Fibroblast of skin of left quadriceps (primary cell): ENCODE measurements around the gene PARD3B.
"Not testable (repeated sequence)": the region's sequence is repeated elsewhere in the genome, so short reads cannot be mapped to it uniquely, and the experiment has no call there.

Experiments used
- DNase-seq, 2 experiments: peaks; one replicate each; pipeline ENCODE4 v3.0.0-alpha.2; 2013; ENCODE audit warnings: low read depth in 2 of 2

Gene PARD3B

GRCh38 chr2:205188239-205189138 is 643.2 kb downstream of the PARD3B start:
- DNase-seq = peak; percentile 81 to 83

- no peak for DNase-seq
Observed at GRCh38 chr2:205189301-205189700, 644.0 kb downstream of the PARD3B start.

GRCh38 chr2:205190528-205190927 is 645.3 kb downstream of the PARD3B start:
- DNase-seq = no peak

GRCh38 chr2:205193125-205193835 is 648.0 kb downstream of the PARD3B start:
- no peak for DNase-seq

GRCh38 chr2:205193836-205194228 is 648.6 kb downstream of the PARD3B start:
- DNase-seq = no peak

- DNase-seq = no peak
Observed at GRCh38 chr2:205197468-205198139, 652.3 kb downstream of the PARD3B start.

GRCh38 chr2:205198140-205198525 is 652.9 kb downstream of the PARD3B start:
- peak; percentile 67 to 73 for DNase-seq

GRCh38 chr2:205199165-205199850 is 654.0 kb downstream of the PARD3B start:
- no peak for DNase-seq

- DNase-seq = no peak
Observed at GRCh38 chr2:205210494-205210893, 665.2 kb downstream of the PARD3B start.

GRCh38 chr2:205212357-205212756 is 667.1 kb downstream of the PARD3B start:
- no peak for DNase-seq

- DNase-seq = no peak
Observed at GRCh38 chr2:205216092-205216491, 670.8 kb downstream of the PARD3B start.

- DNase-seq = no peak
Observed at GRCh38 chr2:205216580-205216979, 671.3 kb downstream of the PARD3B start.

- no peak for DNase-seq
Observed at GRCh38 chr2:205217004-205217403, 671.7 kb downstream of the PARD3B start.

- peak; percentile 20 to 22 for DNase-seq
Observed at GRCh38 chr2:205218056-205218455, 672.8 kb downstream of the PARD3B start.

- not testable (repeated sequence) for DNase-seq
Observed at GRCh38 chr2:205218816-205219215, 673.5 kb downstream of the PARD3B start.

GRCh38 chr2:205220559-205220958 is 675.3 kb downstream of the PARD3B start:
- DNase-seq = no peak

GRCh38 chr2:205232086-205232485 is 686.8 kb downstream of the PARD3B start:
- DNase-seq = no peak

GRCh38 chr2:205235434-205235833 is 690.2 kb downstream of the PARD3B start:
- no peak for DNase-seq

GRCh38 chr2:205237524-205237923 is 692.2 kb downstream of the PARD3B start:
- DNase-seq = no peak

- no peak for DNase-seq
Observed at GRCh38 chr2:205245001-205245400, 699.7 kb downstream of the PARD3B start.

GRCh38 chr2:205245652-205246051 is 700.4 kb downstream of the PARD3B start:
- peak; percentile 74 for DNase-seq

GRCh38 chr2:205259121-205259520 is 713.8 kb downstream of the PARD3B start:
- no peak for DNase-seq
